ENCODE data around the gene PFKFB1. TPM values are rescaled to one million over a fixed set of nuclear protein-coding genes. Genes with fewer than 3 reads are reported as not detected.

PFKFB1 gene
- total RNA-seq, 1 experiment from 2014 or later = not detected

DNA sequence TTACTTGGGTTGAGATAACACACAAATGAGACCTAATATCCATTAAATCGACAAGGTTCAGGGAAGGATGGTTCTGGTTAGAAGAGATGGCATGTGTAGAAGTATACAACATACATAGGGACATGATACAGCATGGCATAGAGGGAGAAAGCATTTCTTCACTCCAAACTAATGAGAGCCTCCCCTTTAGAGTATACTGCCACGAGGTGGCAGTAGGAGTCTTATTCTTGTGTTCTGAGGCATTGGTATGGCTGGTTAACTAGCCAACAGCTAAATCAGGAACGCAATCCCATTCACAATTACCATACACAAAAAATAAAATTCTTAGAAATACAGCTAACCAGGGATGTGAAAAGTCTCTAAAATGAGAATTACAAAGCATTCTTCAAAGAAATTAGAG is 102.4 kb downstream of the PFKFB1 start:
- CTCF ChIA-PET = interaction anchor here (0.6 kb wide), 1 partner anchor 848 kb away, joined by 4 read pairs; no protein-coding TSS in a partner anchor
- H3K27me3 ChIP-seq (replicated peaks; ENCODE audit: insufficient read depth, low read depth, low read length, poor library complexity) = peaks cover 4% of the 10 kb centered on the region
- H3K4me3 ChIP-seq (ENCODE audit: low read depth, low read length, poor library complexity, severe bottlenecking) = no peak overlapping the region
- DNase-seq (ENCODE audit: low spot score) = peak; percentile 47
- no peaks in the 10 kb centered on the region for H3K9me3 ChIP-seq (ENCODE audit: low read depth, low read length, poor library complexity, severe bottlenecking)
- no peaks in the 10 kb centered on the region for H3K4me1 ChIP-seq (ENCODE audit: insufficient read depth, low read length, poor library complexity, severe bottlenecking)
- no TSS peak for BruUV-seq (replicated peaks)
- no peak overlapping the region for H3K27ac ChIP-seq (ENCODE audit: low read depth, low read length, poor library complexity, severe bottlenecking)
- H3K36me3 ChIP-seq (ENCODE audit: insufficient read depth, low read length, poor library complexity, severe bottlenecking) = no peaks in the 10 kb centered on the region
- POLR2A ChIA-PET (ENCODE audit: low non-redundant PET) = no interaction called here
- intact Hi-C loops (cut with micrococcal nuclease; ENCODE audit: unreplicated experiment) = loop anchor here (5.0 kb wide), 1 partner anchor 166 kb away; no protein-coding TSS in a partner anchor
- TF ChIP-seq EZH2 (IDR thresholded peaks at IDR 0.05; ENCODE audit: borderline replicate concordance, low read depth, low read length, poor library complexity, severe bottlenecking) = no peak
- TF ChIP-seq, protein P1, sequence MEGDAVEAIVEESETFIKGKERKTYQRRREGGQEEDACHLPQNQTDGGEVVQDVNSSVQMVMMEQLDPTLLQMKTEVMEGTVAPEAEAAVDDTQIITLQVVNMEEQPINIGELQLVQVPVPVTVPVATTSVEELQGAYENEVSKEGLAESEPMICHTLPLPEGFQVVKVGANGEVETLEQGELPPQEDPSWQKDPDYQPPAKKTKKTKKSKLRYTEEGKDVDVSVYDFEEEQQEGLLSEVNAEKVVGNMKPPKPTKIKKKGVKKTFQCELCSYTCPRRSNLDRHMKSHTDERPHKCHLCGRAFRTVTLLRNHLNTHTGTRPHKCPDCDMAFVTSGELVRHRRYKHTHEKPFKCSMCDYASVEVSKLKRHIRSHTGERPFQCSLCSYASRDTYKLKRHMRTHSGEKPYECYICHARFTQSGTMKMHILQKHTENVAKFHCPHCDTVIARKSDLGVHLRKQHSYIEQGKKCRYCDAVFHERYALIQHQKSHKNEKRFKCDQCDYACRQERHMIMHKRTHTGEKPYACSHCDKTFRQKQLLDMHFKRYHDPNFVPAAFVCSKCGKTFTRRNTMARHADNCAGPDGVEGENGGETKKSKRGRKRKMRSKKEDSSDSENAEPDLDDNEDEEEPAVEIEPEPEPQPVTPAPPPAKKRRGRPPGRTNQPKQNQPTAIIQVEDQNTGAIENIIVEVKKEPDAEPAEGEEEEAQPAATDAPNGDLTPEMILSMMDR (conservative IDR thresholded peaks at IDR 0.05; ENCODE audit: low read depth, low read length) = peak; percentile 56

DNA sequence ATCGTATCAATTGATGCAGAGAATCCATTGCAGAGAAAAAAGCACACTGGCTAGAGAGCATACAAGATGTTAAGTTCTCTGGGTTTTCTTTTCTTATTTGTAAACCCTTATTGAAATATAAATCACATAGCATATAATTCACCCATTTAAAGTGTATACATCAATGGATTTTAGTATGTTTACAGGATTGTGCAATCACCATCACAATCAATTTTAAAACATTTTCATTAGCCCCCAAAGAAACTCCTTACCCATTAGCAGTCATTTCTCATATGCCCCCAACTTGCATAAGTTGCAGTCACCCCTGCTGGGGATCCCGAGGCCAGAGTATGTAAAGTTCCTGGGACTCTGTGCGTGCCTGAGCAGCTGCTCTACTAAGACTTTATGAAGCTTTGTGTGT is 108.2 kb downstream of the PFKFB1 start:
- ChIA-PET CTCF (no interaction called here), POLR2A (ENCODE audit: low non-redundant PET) (no interaction called here)
- H3K27me3 ChIP-seq (replicated peaks; ENCODE audit: insufficient read depth, low read depth, low read length, poor library complexity) = peaks cover 4% of the 10 kb centered on the region
- no peaks in the 10 kb centered on the region for H3K9me3 ChIP-seq (ENCODE audit: low read depth, low read length, poor library complexity, severe bottlenecking)
- H3K4me1 ChIP-seq (ENCODE audit: insufficient read depth, low read length, poor library complexity, severe bottlenecking) = no peaks in the 10 kb centered on the region
- H3K4me3 ChIP-seq (ENCODE audit: low read depth, low read length, poor library complexity, severe bottlenecking) = no peak overlapping the region
- TF ChIP-seq, protein P1 (conservative IDR thresholded peaks at IDR 0.05; ENCODE audit: low read depth, low read length) = no peak
- no peak for TF ChIP-seq EZH2 (IDR thresholded peaks at IDR 0.05; ENCODE audit: borderline replicate concordance, low read depth, low read length, poor library complexity, severe bottlenecking)
- no peaks in the 10 kb centered on the region for H3K36me3 ChIP-seq (ENCODE audit: insufficient read depth, low read length, poor library complexity, severe bottlenecking)
- DNase-seq (ENCODE audit: low spot score) = no peak
- intact Hi-C loops (cut with micrococcal nuclease; ENCODE audit: unreplicated experiment) = no loop called here
- BruUV-seq (replicated peaks) = no TSS peak
- H3K27ac ChIP-seq (ENCODE audit: low read depth, low read length, poor library complexity, severe bottlenecking) = no peak overlapping the region

Other genes with a start within 250 kb of the PFKFB1 start
- gene ITIH6, start 195.9 kb downstream of the PFKFB1 start, total RNA-seq (2021) = not detected in 2 replicates
- 102 and 113 TPM in 2 replicates for gene MAGED2, start 186.4 kb downstream of the PFKFB1 start, total RNA-seq (2021)
- gene TRO, start 73.4 kb downstream of the PFKFB1 start, total RNA-seq (2021) = 24.3 and 28.2 TPM in 2 replicates
- gene APEX2, start 6.2 kb upstream of the PFKFB1 start, total RNA-seq (2021) = 23.5 and 27.5 TPM in 2 replicates
- not detected in 2 replicates for gene ALAS2, start 36.8 kb upstream of the PFKFB1 start, total RNA-seq (2021)
- gene PAGE2B, start 80.8 kb upstream of the PFKFB1 start, total RNA-seq (2021) = not detected in 2 replicates
- not detected in 2 replicates for gene PAGE2, start 94.8 kb upstream of the PFKFB1 start, total RNA-seq (2021)
- gene PAGE5, start 226.2 kb upstream of the PFKFB1 start, total RNA-seq (2021) = not detected in 2 replicates